B cell (primary cell): ENCODE measurements around the gene NFIB.

ENCODE experiments used
- EZH2 ChIP-seq: IDR thresholded peaks from 2 replicates; pipeline ENCODE4 v1.6.1; 2012; ENCODE audit warnings: borderline replicate concordance, low read depth, mild to moderate bottlenecking, moderate library complexity, low read length; ENCODE audit not compliant: insufficient read depth, poor library complexity, severe bottlenecking
- TF ChIP-seq, protein P1 (sequence below): fragments of 200-600 bp; IDR thresholded peaks from one replicate; pipeline ENCODE4 v1.8.0; 2022; ENCODE audit warnings: antibody characterized with exemption, mild to moderate bottlenecking

DNA sequence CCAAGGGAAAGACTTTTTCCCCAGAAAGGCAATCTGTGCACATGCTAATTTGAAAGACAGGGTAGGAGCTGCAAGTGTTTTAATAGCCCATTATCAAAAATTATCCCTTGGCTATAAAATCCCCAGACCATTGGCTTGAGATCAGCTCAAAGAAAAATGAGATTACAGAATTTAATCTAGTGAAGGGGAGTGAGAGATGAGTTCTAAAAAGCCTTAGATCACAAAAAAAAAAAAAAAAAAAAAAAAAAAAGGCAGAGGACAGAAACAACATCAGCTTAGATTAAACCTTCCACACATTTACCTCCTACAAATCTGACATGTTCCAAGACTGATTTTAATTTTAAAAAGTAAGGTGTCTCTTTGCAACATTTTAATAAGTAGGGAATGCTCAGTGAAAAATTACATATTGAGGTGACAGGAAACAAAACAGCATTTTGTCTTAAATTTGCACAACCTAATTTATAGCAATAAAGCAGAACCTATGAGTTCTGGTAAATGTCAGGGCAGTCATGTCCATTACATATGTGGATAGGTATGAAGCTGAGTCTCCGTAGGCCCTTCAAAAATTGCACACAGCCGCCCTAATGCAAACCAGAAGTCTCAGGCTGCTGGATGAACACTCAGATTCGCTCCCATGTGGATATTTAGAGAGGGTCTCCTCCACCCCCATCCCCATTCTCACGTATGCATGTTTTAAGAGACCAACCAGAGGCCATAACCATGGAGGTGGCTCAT lies 43.4 kb downstream of the NFIB start:
- TF ChIP-seq, protein P1, sequence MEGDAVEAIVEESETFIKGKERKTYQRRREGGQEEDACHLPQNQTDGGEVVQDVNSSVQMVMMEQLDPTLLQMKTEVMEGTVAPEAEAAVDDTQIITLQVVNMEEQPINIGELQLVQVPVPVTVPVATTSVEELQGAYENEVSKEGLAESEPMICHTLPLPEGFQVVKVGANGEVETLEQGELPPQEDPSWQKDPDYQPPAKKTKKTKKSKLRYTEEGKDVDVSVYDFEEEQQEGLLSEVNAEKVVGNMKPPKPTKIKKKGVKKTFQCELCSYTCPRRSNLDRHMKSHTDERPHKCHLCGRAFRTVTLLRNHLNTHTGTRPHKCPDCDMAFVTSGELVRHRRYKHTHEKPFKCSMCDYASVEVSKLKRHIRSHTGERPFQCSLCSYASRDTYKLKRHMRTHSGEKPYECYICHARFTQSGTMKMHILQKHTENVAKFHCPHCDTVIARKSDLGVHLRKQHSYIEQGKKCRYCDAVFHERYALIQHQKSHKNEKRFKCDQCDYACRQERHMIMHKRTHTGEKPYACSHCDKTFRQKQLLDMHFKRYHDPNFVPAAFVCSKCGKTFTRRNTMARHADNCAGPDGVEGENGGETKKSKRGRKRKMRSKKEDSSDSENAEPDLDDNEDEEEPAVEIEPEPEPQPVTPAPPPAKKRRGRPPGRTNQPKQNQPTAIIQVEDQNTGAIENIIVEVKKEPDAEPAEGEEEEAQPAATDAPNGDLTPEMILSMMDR: no peak
- no peak for TF ChIP-seq EZH2
